HUES64 (cell line): ENCODE results near the gene DEGS1.

Source experiments
- H3K27ac ChIP-seq: 2 replicates; pipeline ENCODE4 v1.7.0; 2013; ENCODE audit warnings: low read depth, low read length, inconsistent platforms
- H3K27me3 ChIP-seq: 2 replicates; pipeline ENCODE4 v1.6.1; 2013; ENCODE audit warnings: mild to moderate bottlenecking, low read length; ENCODE audit not compliant: insufficient read depth
- H3K36me3 ChIP-seq: 2 replicates; pipeline ENCODE4 v1.6.1; 2013; ENCODE audit warnings: mild to moderate bottlenecking, low read length; ENCODE audit not compliant: insufficient read depth
- H3K4me1 ChIP-seq: 2 replicates; pipeline ENCODE4 v1.6.1; 2013; ENCODE audit warnings: mild to moderate bottlenecking, low read length, moderate library complexity; ENCODE audit not compliant: insufficient read depth
- H3K4me3 ChIP-seq: 2 replicates; pipeline ENCODE4 v1.5.1; 2013; ENCODE audit warnings: mild to moderate bottlenecking, low read length, moderate library complexity
- H3K9ac ChIP-seq: 2 replicates; pipeline ENCODE4 v1.6.1; 2013; ENCODE audit warnings: mild to moderate bottlenecking, low read depth, low read length
- H3K9me3 ChIP-seq: 2 replicates; pipeline ENCODE4 v1.6.1; 2013; ENCODE audit warnings: low read depth, low read length; ENCODE audit not compliant: insufficient read depth
- WGBS: fragments of 150-250, 120-280 bp; methylation state at CpG from one replicate; pipeline ENCODE4 v1.1.7; 2013; ENCODE audit warnings: missing lambda C conversion rate; 5-methylcytosine and 5-hydroxymethylcytosine counted together

The DEGS1 gene

GRCh38 chr1:224213438-224214119 is 30.5 kb downstream of the DEGS1 start:
- no peak overlapping the region for H3K9ac ChIP-seq

GRCh38 chr1:224216382-224216781 is 33.3 kb downstream of the DEGS1 start:
- Histone ChIP-seq H3K9ac (no peak overlapping the region), H3K27me3 (no peaks in the 10 kb centered on the region), H3K4me3 (no peak overlapping the region), H3K9me3 (no peaks in the 10 kb centered on the region), H3K4me1 (peaks cover 20% of the 10 kb centered on the region; the same call in 1 of the 2 replicates), H3K36me3 (no peaks in the 10 kb centered on the region), H3K27ac (no peak overlapping the region)
- WGBS = 98% methylated on average over 8 of the region's 8 CpGs

More at GRCh38 chr1:224213438-224214119, 30.5 kb downstream of the DEGS1 start:
- WGBS = 68% methylated on average over 4 of the region's 4 CpGs
- H3K36me3 ChIP-seq = no peaks in the 10 kb centered on the region
- no peaks in the 10 kb centered on the region for H3K9me3 ChIP-seq
- no peaks in the 10 kb centered on the region for H3K27me3 ChIP-seq
- peak overlapping the region; percentile 81; the same call in 1 of the 2 replicates for H3K27ac ChIP-seq
- peaks cover 16% of the 10 kb centered on the region; the same call in 1 of the 2 replicates for H3K4me1 ChIP-seq
- H3K4me3 ChIP-seq = no peak overlapping the region

GRCh38 chr1:224217655-224218623 is 34.9 kb downstream of the DEGS1 start:
- Histone ChIP-seq H3K4me3 (no peak overlapping the region), H3K36me3 (no peaks in the 10 kb centered on the region), H3K9me3 (no peaks in the 10 kb centered on the region), H3K9ac (no peak overlapping the region), H3K4me1 (peaks cover 17% of the 10 kb centered on the region; the same call in 1 of the 2 replicates), H3K27ac (no peak overlapping the region), H3K27me3 (no peaks in the 10 kb centered on the region)
- WGBS = 91% methylated on average over 11 of the region's 11 CpGs

GRCh38 chr1:224219011-224219611 is 36.1 kb downstream of the DEGS1 start:
- H3K9me3 ChIP-seq = no peaks in the 10 kb centered on the region
- H3K4me1 ChIP-seq = peaks cover 19% of the 10 kb centered on the region
- WGBS = 83% methylated on average over 5 of the region's 5 CpGs
- no peaks in the 10 kb centered on the region for H3K36me3 ChIP-seq
- H3K27ac ChIP-seq = no peak overlapping the region
- no peak overlapping the region for H3K9ac ChIP-seq
- no peaks in the 10 kb centered on the region for H3K27me3 ChIP-seq
- H3K4me3 ChIP-seq = no peak overlapping the region

- Histone ChIP-seq H3K27ac (no peak overlapping the region), H3K4me3 (no peak overlapping the region), H3K4me1 (peaks cover 19% of the 10 kb centered on the region), H3K27me3 (no peaks in the 10 kb centered on the region), H3K9me3 (no peaks in the 10 kb centered on the region), H3K36me3 (no peaks in the 10 kb centered on the region), H3K9ac (no peak overlapping the region)
- WGBS = 92% methylated on average over 7 of the region's 7 CpGs
Measured at GRCh38 chr1:224219612-224220059, 36.6 kb downstream of the DEGS1 start.

GRCh38 chr1:224223819-224224714 is 41.0 kb downstream of the DEGS1 start:
- Histone ChIP-seq H3K9me3 (no peaks in the 10 kb centered on the region), H3K9ac (no peak overlapping the region), H3K4me1 (peaks cover 12% of the 10 kb centered on the region), H3K27ac (peak overlapping the region; percentile 45), H3K4me3 (no peak overlapping the region), H3K27me3 (no peaks in the 10 kb centered on the region), H3K36me3 (peaks cover 25% of the 10 kb centered on the region)
- WGBS = 90% methylated on average over 12 of the region's 12 CpGs

- Histone ChIP-seq H3K9ac (no peak overlapping the region), H3K27me3 (no peaks in the 10 kb centered on the region), H3K27ac (no peak overlapping the region), H3K9me3 (no peaks in the 10 kb centered on the region), H3K4me3 (no peak overlapping the region), H3K4me1 (peaks cover 11% of the 10 kb centered on the region), H3K36me3 (peaks cover 43% of the 10 kb centered on the region)
- 85% methylated on average over 6 of the region's 6 CpGs for WGBS
Measured at GRCh38 chr1:224226849-224227502, 43.9 kb downstream of the DEGS1 start.

- Histone ChIP-seq H3K27me3 (no peaks in the 10 kb centered on the region), H3K9ac (no peak overlapping the region), H3K4me3 (no peak overlapping the region), H3K4me1 (peaks cover 21% of the 10 kb centered on the region), H3K27ac (no peak overlapping the region), H3K36me3 (peaks cover 46% of the 10 kb centered on the region), H3K9me3 (no peaks in the 10 kb centered on the region)
Measured at GRCh38 chr1:224234017-224234416, 51.0 kb downstream of the DEGS1 start.

GRCh38 chr1:224235813-224236493 is 52.9 kb downstream of the DEGS1 start:
- WGBS = 47% methylated on average over 1 of the region's 2 CpGs
- Histone ChIP-seq H3K9ac (peak overlapping the region; percentile 45; the same call in 1 of the 2 replicates), H3K27ac (peak overlapping the region; percentile 89; the same call in 1 of the 2 replicates), H3K4me1 (peaks cover 35% of the 10 kb centered on the region), H3K36me3 (peaks cover 33% of the 10 kb centered on the region), H3K9me3 (no peaks in the 10 kb centered on the region), H3K27me3 (no peaks in the 10 kb centered on the region), H3K4me3 (no peak overlapping the region)
